BE2C (cell line): ENCODE data around the gene CYP2W1.

ENCODE experiments used
- DNase-seq: peaks from one replicate; pipeline ENCODE4 v3.0.0-alpha.2; 2020
- H3K27me3 ChIP-seq: fragments of 250-450 bp; sonication (Bioruptor Pico); 2 replicates; pipeline ENCODE4 v1.5.1; 2020; ENCODE audit warnings: mild to moderate bottlenecking
- H3K36me3 ChIP-seq: fragments of 250-450 bp; sonication (Bioruptor Pico); 2 replicates; pipeline ENCODE4 v1.5.1; 2020; ENCODE audit warnings: mild to moderate bottlenecking
- H3K4me1 ChIP-seq: fragments of 250-450 bp; sonication (Bioruptor Pico); 2 replicates; pipeline ENCODE4 v1.5.1; 2020
- H3K4me3 ChIP-seq: 2 replicates; pipeline ENCODE4 v1.5.1; 2011; ENCODE audit warnings: low read depth, low read length
- H3K9me3 ChIP-seq: fragments of 250-450 bp; sonication (Bioruptor Pico); 2 replicates; pipeline ENCODE4 v1.5.1; 2020
- CTCF ChIP-seq: IDR thresholded peaks from 2 replicates; pipeline ENCODE4 v1.5.1; 2012; ENCODE audit warnings: mild to moderate bottlenecking, low read depth, low read length

CYP2W1 gene

GRCh38 chr7:961546-962400 lies 21.2 kb upstream of the CYP2W1 start:
- Histone ChIP-seq H3K9me3 (no peaks in the 10 kb centered on the region), H3K4me3 (no peak overlapping the region), H3K36me3 (no peaks in the 10 kb centered on the region; the same call in 1 of the 2 replicates), H3K4me1 (peaks cover 14% of the 10 kb centered on the region), H3K27me3 (no peaks in the 10 kb centered on the region; the same call in 1 of the 2 replicates)
- no peak for TF ChIP-seq CTCF
- no peak for DNase-seq

- Histone ChIP-seq H3K36me3 (peaks cover 6% of the 10 kb centered on the region), H3K27me3 (no peaks in the 10 kb centered on the region; the same call in 1 of the 2 replicates), H3K9me3 (no peaks in the 10 kb centered on the region), H3K4me1 (peaks cover 14% of the 10 kb centered on the region), H3K4me3 (no peak overlapping the region)
- peak; percentile 9 for DNase-seq
- no peak for TF ChIP-seq CTCF
Observed at GRCh38 chr7:962401-963081, 20.4 kb upstream of the CYP2W1 start.

- TF ChIP-seq CTCF, result no peak
- H3K36me3 ChIP-seq, result peaks cover 10% of the 10 kb centered on the region
- H3K27me3 ChIP-seq, result no peaks in the 10 kb centered on the region; the same call in 1 of the 2 replicates
- H3K4me3 ChIP-seq, result no peak overlapping the region
- H3K9me3 ChIP-seq, result no peaks in the 10 kb centered on the region
- DNase-seq, result peak; percentile 18
- peaks cover 9% of the 10 kb centered on the region for H3K4me1 ChIP-seq
Observed at GRCh38 chr7:963236-964078, 19.5 kb upstream of the CYP2W1 start.

- Histone ChIP-seq H3K4me1 (peaks cover 9% of the 10 kb centered on the region), H3K36me3 (peaks cover 17% of the 10 kb centered on the region), H3K9me3 (no peaks in the 10 kb centered on the region), H3K4me3 (0 out of 2 replicates have a peak overlapping the region, but pooled peaks have one; percentile 6), H3K27me3 (no peaks in the 10 kb centered on the region; the same call in 1 of the 2 replicates)
- DNase-seq, result peak; percentile 71
- TF ChIP-seq CTCF, result peak; percentile 69
Observed at GRCh38 chr7:964401-965231, 18.4 kb upstream of the CYP2W1 start.

- no peaks in the 10 kb centered on the region for H3K9me3 ChIP-seq
- H3K4me1 ChIP-seq, result peaks cover 9% of the 10 kb centered on the region
- no peaks in the 10 kb centered on the region; the same call in 1 of the 2 replicates for H3K27me3 ChIP-seq
- DNase-seq, result no peak
- H3K4me3 ChIP-seq, result no peak overlapping the region
- peaks cover 25% of the 10 kb centered on the region for H3K36me3 ChIP-seq
- TF ChIP-seq CTCF, result no peak
Observed at GRCh38 chr7:966291-967069, 16.5 kb upstream of the CYP2W1 start.
